Measurements from ENCODE around the gene POP4. TPM values are rescaled to one million over a fixed set of nuclear protein-coding genes. Genes with fewer than 3 reads are reported as not detected.

The POP4 gene
- total and polyA plus RNA-seq, 2 donors from 2014 or later = 60.5 to 87.9 TPM

DNA sequence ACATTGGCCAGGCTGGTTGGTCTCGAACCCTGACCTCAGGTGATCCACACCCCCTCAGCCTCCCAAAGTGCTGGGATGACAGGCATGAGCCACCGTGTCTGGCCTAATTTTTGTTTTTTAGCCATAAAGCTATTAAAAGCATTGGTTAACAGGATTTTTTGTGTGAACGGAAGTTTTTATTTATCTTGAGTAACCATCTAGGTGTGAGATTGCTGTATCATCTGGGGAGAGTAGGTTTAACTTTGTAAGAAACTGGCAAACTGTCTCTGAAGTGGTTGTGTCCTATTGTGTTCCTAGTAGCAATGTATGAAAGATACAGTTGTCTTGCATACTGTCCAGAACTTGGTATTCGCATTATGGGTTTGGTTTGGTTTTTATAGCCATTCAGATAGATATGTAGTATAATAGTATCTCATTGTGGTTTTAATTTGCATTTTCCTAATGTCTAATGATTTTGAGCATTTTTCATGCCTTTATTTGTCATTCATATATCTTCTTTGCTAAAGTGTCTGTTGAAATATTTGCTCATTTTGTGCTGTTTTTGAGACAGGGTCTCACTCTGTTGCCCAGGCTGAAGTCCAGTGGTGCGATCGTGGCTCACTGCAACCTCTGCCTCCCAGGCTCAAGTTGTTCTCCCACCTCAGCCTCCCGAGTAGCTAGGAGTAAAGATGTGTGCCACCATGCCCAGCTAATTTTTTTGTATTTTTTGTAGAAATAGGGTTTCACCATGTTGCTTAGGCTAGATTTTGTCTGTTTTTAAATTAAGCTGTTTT is 45.7 kb downstream of the POP4 start:
- no peak for DNase-seq
- no peaks in the 10 kb centered on the region for H3K36me3 ChIP-seq (ENCODE audit: control insufficient read depth in 2 of 3, insufficient read depth in 3 of 3, low read length in 3 of 3)
- intact Hi-C loops (cut with DNase I) = no loop called here
- no peaks in the 10 kb centered on the region for H3K4me1 ChIP-seq (ENCODE audit: control insufficient read depth in 2 of 3, insufficient read depth in 2 of 3, low read depth in 1 of 3, low read length in 3 of 3)
- no peak for FAIRE-seq
- H3K9me3 ChIP-seq (ENCODE audit: control insufficient read depth in 2 of 3, insufficient read depth in 1 of 3, low read length in 3 of 3) = peaks cover 0 to 6% (median 0%) of the 10 kb centered on the region in 3 donors
- H3K27me3 ChIP-seq (ENCODE audit: control insufficient read depth, insufficient read depth, low read length) = no peaks in the 10 kb centered on the region
- H3K4me3 ChIP-seq (ENCODE audit: low read length in 3 of 3) = no peak overlapping the region
- TF ChIP-seq, protein P1, sequence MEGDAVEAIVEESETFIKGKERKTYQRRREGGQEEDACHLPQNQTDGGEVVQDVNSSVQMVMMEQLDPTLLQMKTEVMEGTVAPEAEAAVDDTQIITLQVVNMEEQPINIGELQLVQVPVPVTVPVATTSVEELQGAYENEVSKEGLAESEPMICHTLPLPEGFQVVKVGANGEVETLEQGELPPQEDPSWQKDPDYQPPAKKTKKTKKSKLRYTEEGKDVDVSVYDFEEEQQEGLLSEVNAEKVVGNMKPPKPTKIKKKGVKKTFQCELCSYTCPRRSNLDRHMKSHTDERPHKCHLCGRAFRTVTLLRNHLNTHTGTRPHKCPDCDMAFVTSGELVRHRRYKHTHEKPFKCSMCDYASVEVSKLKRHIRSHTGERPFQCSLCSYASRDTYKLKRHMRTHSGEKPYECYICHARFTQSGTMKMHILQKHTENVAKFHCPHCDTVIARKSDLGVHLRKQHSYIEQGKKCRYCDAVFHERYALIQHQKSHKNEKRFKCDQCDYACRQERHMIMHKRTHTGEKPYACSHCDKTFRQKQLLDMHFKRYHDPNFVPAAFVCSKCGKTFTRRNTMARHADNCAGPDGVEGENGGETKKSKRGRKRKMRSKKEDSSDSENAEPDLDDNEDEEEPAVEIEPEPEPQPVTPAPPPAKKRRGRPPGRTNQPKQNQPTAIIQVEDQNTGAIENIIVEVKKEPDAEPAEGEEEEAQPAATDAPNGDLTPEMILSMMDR (IDR thresholded peaks at IDR 0.05; ENCODE audit: borderline replicate concordance, extremely low read depth, insufficient read depth) = no peak
- H3K9ac ChIP-seq (ENCODE audit: low read length in 3 of 3) = no peak overlapping the region
- no peak overlapping the region for H3K27ac ChIP-seq (ENCODE audit: low read depth in 2 of 2, low read length in 2 of 2)

DNA sequence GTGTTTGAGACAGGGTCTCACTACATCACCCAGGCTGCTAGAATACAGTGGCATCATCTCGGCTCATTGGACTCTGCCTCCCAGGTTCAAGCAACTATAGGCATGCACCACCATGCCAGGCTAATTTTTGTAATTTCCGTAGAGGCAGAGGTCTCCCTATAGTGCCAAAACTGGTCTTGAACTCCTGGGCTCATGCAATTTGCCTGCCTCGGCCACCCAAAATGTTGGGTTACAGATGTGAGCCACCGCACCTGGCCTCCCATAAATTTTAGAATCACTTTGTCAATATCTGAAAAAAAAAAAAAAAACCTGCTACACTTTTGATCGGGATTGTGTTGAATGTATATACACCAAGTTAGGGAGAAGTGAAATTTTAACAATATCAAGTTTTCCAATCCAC is 47.3 kb downstream of the POP4 start:
- H3K27me3 ChIP-seq (ENCODE audit: control insufficient read depth, insufficient read depth, low read length) = no peaks in the 10 kb centered on the region
- no peak overlapping the region for H3K9ac ChIP-seq (ENCODE audit: low read length in 3 of 3)
- no peak for FAIRE-seq
- H3K9me3 ChIP-seq (ENCODE audit: control insufficient read depth in 2 of 3, insufficient read depth in 1 of 3, low read length in 3 of 3) = peaks cover 0 to 6% (median 0%) of the 10 kb centered on the region in 3 donors
- TF ChIP-seq, protein P1 (IDR thresholded peaks at IDR 0.05; ENCODE audit: borderline replicate concordance, extremely low read depth, insufficient read depth) = no peak
- no peak overlapping the region for H3K4me3 ChIP-seq (ENCODE audit: low read length in 3 of 3)
- H3K36me3 ChIP-seq (ENCODE audit: control insufficient read depth in 2 of 3, insufficient read depth in 3 of 3, low read length in 3 of 3) = no peaks in the 10 kb centered on the region
- DNase-seq = no peak
- H3K27ac ChIP-seq (ENCODE audit: low read depth in 2 of 2, low read length in 2 of 2) = no peak overlapping the region
- no peaks in the 10 kb centered on the region for H3K4me1 ChIP-seq (ENCODE audit: control insufficient read depth in 2 of 3, insufficient read depth in 2 of 3, low read depth in 1 of 3, low read length in 3 of 3)
- intact Hi-C loops (cut with DNase I) = no loop called here

DNA sequence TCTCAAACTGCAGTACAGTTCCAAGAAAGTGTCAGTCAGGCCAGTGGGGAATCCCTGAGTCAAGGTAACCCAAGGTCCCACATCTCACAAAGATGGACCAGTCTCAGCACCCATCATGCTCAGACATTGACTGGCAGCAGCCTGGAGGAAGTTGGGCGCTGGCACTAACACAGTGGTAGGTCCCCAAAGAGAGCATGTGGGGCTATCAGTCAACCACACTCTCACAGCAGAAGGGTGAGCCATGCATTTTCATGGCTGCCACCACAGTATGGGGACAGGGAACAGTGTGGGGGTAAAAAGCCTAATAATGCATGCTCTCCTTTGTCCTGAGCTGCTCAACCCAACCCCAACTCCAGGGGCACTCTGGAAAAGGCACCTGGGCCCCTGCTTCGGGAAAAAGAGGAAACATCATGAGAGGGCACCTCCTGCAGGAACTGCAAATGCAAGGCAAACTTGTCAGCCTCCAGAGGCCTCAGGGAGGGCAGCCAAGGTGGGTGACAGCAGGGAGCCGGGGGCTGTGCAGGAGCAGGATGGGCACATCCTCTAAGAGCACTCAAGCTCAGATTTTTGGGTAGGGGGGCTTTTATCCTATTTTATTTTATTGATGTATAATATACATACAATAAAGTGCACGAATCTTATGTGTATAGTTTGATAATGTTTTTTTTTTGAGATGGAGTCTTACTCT is 49.7 kb downstream of the POP4 start:
- Histone ChIP-seq H3K4me3 (ENCODE audit: low read length in 3 of 3) (no peak overlapping the region), H3K36me3 (ENCODE audit: control insufficient read depth in 2 of 3, insufficient read depth in 3 of 3, low read length in 3 of 3) (no peaks in the 10 kb centered on the region), H3K9me3 (ENCODE audit: control insufficient read depth in 2 of 3, insufficient read depth in 1 of 3, low read length in 3 of 3) (peaks cover 0 to 6% (median 0%) of the 10 kb centered on the region in 3 donors), H3K27me3 (ENCODE audit: control insufficient read depth, insufficient read depth, low read length) (no peaks in the 10 kb centered on the region), H3K27ac (ENCODE audit: low read depth in 2 of 2, low read length in 2 of 2) (no peak overlapping the region), H3K4me1 (ENCODE audit: control insufficient read depth in 2 of 3, insufficient read depth in 2 of 3, low read depth in 1 of 3, low read length in 3 of 3) (no peaks in the 10 kb centered on the region), H3K9ac (ENCODE audit: low read length in 3 of 3) (no peak overlapping the region)
- intact Hi-C loops (cut with DNase I) = no loop called here
- TF ChIP-seq, protein P1 (IDR thresholded peaks at IDR 0.05; ENCODE audit: borderline replicate concordance, extremely low read depth, insufficient read depth) = no peak
- FAIRE-seq (no peak), DNase-seq (no peak)

All from kidney (tissue), 14 donors.